Chondrocyte (in vitro differentiated cells): ENCODE measurements around the gene PCDHGB4. TPM values are rescaled to one million over a fixed set of nuclear protein-coding genes. Genes with fewer than 3 reads are reported as not detected.

Experiments
- DNase-seq: peaks from one replicate; pipeline ENCODE4 v3.0.0; 2021; ENCODE audit warnings: mixed read lengths, low spot score
- H3K27ac Mint-ChIP-seq: one replicate; pipeline ENCODE4 v1.8.0; 2021; ENCODE audit warnings: mild to moderate bottlenecking, moderate library complexity, mixed read lengths; ENCODE audit not compliant: unreplicated experiment
- H3K27me3 Mint-ChIP-seq: 2 replicates; pipeline ENCODE4 v1.8.0; 2021; ENCODE audit warnings: low read depth, mixed read lengths
- H3K36me3 Mint-ChIP-seq: 2 replicates; pipeline ENCODE4 v1.8.0; 2021; ENCODE audit warnings: low read depth, mixed read lengths
- H3K4me1 Mint-ChIP-seq: 2 replicates; pipeline ENCODE4 v1.8.0; 2021; ENCODE audit warnings: low read depth, mild to moderate bottlenecking, mixed read lengths
- H3K4me3 Mint-ChIP-seq: one replicate; pipeline ENCODE4 v1.8.0; 2021; ENCODE audit warnings: mild to moderate bottlenecking, moderate library complexity, mixed read lengths; ENCODE audit not compliant: unreplicated experiment
- H3K9me3 Mint-ChIP-seq: 2 replicates; pipeline ENCODE4 v1.8.0; 2021; ENCODE audit warnings: low read depth, mixed read lengths
- CTCF ChIP-seq: fragments of 200-600 bp; sonication (generic); IDR thresholded peaks from 2 replicates; pipeline ENCODE4 v1.5.0; 2021; ENCODE audit warnings: antibody characterized with exemption, mild to moderate bottlenecking, moderate library complexity
- total RNA-seq: library from RNA; stranded (reverse); gene quantifications from 3 replicates; pipeline ENCODE4 v1.2.1, GENCODE V29; 2021

PCDHGB4 gene
- total RNA-seq, 1 donor from 2014 or later, result 14.2 TPM

- no peak for DNase-seq
- Mint-ChIP-seq H3K27ac (no peak overlapping the region), H3K4me3 (no peak overlapping the region), H3K4me1 (peaks cover 4% of the 10 kb centered on the region), H3K27me3 (no peaks in the 10 kb centered on the region), H3K9me3 (peaks cover 16% of the 10 kb centered on the region), H3K36me3 (peaks cover 11% of the 10 kb centered on the region)
- no peak for TF ChIP-seq CTCF
These were observed 52.1 kb downstream of the PCDHGB4 start for GRCh38 chr5:141439411-141440141.

Other genes starting within 250 kb of the PCDHGB4 start
- gene PCDHB6, start 237.6 kb upstream of the PCDHGB4 start, total RNA-seq, result 1.2 to 3.1 TPM (median 1.2 TPM) in 3 replicates
- gene PCDHB7, start 215.1 kb upstream of the PCDHGB4 start, total RNA-seq, result 1.1 to 2.5 TPM (median 1.2 TPM) in 3 replicates
- gene PCDHB8, start 209.9 kb upstream of the PCDHGB4 start, total RNA-seq, result 1.1 to 3.1 TPM (median 1.7 TPM) in 3 replicates
- 4.3 to 6.1 TPM (median 5.9 TPM) in 3 replicates for gene PCDHB16, start 205.3 kb upstream of the PCDHGB4 start, total RNA-seq
- 3.1 to 4.8 TPM (median 3.7 TPM) in 3 replicates for gene PCDHB9, start 200.5 kb upstream of the PCDHGB4 start, total RNA-seq
- gene PCDHB10, start 195.3 kb upstream of the PCDHGB4 start, total RNA-seq, result 3.8 to 5.3 TPM (median 4.3 TPM) in 3 replicates
- gene PCDHB11, start 188.1 kb upstream of the PCDHGB4 start, total RNA-seq, result 0.90 to 2.4 TPM (median 1.3 TPM) in 3 replicates
- 1.5 to 2.4 TPM (median 1.7 TPM) in 3 replicates for gene PCDHB12, start 179.0 kb upstream of the PCDHGB4 start, total RNA-seq
- 2.4 to 2.9 TPM (median 2.9 TPM) in 3 replicates for gene PCDHB13, start 173.8 kb upstream of the PCDHGB4 start, total RNA-seq
- gene PCDHB14, start 164.4 kb upstream of the PCDHGB4 start, total RNA-seq, result 2.7 to 4.9 TPM (median 4.0 TPM) in 3 replicates
- gene PCDHB15, start 142.3 kb upstream of the PCDHGB4 start, total RNA-seq, result 1.7 to 4.3 TPM (median 1.9 TPM) in 3 replicates
- 0.15 to 0.48 TPM (median 0.41 TPM) in 3 replicates for gene SLC25A2, start 83.6 kb upstream of the PCDHGB4 start, total RNA-seq
- 66.4 to 73.3 TPM (median 69.7 TPM) in 3 replicates for gene TAF7, start 66.9 kb upstream of the PCDHGB4 start, total RNA-seq
- 0.10 to 0.23 TPM (median 0.15 TPM) in 3 replicates for gene PCDHGA1, start 57.2 kb upstream of the PCDHGB4 start, total RNA-seq
- 0.19 to 0.30 TPM (median 0.23 TPM) in 3 replicates for gene PCDHGA2, start 48.9 kb upstream of the PCDHGB4 start, total RNA-seq
- gene PCDHGA3, start 43.9 kb upstream of the PCDHGB4 start, total RNA-seq, result 0.12 to 0.51 TPM (median 0.28 TPM) in 3 replicates
- 2.4 to 2.7 TPM (median 2.7 TPM) in 3 replicates for gene PCDHGB1, start 37.6 kb upstream of the PCDHGB4 start, total RNA-seq
- 0.72 to 1.4 TPM (median 0.94 TPM) in 3 replicates for gene PCDHGA4, start 32.7 kb upstream of the PCDHGB4 start, total RNA-seq
- gene PCDHGB2, start 27.7 kb upstream of the PCDHGB4 start, total RNA-seq, result 0.95 to 1.8 TPM (median 1.0 TPM) in 3 replicates
- gene PCDHGA5, start 23.5 kb upstream of the PCDHGB4 start, total RNA-seq, result 0.15 to 0.48 TPM (median 0.27 TPM) in 3 replicates
- gene PCDHGB3, start 17.5 kb upstream of the PCDHGB4 start, total RNA-seq, result 0.21 to 0.36 TPM (median 0.30 TPM) in 3 replicates
- gene PCDHGA6, start 13.8 kb upstream of the PCDHGB4 start, total RNA-seq, result 0.38 to 0.65 TPM (median 0.45 TPM) in 3 replicates
- gene PCDHGA7, start 5.0 kb upstream of the PCDHGB4 start, total RNA-seq, result 0.17 to 0.31 TPM (median 0.28 TPM) in 3 replicates
- gene PCDHGA8, start 4.9 kb downstream of the PCDHGB4 start, total RNA-seq, result 0.47 to 0.59 TPM (median 0.51 TPM) in 3 replicates
- 1.0 to 1.6 TPM (median 1.1 TPM) in 3 replicates for gene PCDHGB5, start 10.2 kb downstream of the PCDHGB4 start, total RNA-seq
- 0.97 to 3.6 TPM (median 1.4 TPM) in 3 replicates for gene PCDHGA9, start 15.1 kb downstream of the PCDHGB4 start, total RNA-seq
- gene PCDHGB6, start 20.3 kb downstream of the PCDHGB4 start, total RNA-seq, result 52.4 to 64.2 TPM (median 56.8 TPM) in 3 replicates
- 14.9 to 17.4 TPM (median 15.8 TPM) in 3 replicates for gene PCDHGA10, start 25.3 kb downstream of the PCDHGB4 start, total RNA-seq
- 3.5 to 5.4 TPM (median 4.3 TPM) in 3 replicates for gene PCDHGB7, start 30.0 kb downstream of the PCDHGB4 start, total RNA-seq
- 1.3 to 2.4 TPM (median 1.4 TPM) in 3 replicates for gene PCDHGA11, start 33.4 kb downstream of the PCDHGB4 start, total RNA-seq
- 0.64 to 2.2 TPM (median 0.75 TPM) in 3 replicates for gene PCDHGA12, start 42.8 kb downstream of the PCDHGB4 start, total RNA-seq
- gene PCDHGC3, start 88.3 kb downstream of the PCDHGB4 start, total RNA-seq, result 68.9 to 91.8 TPM (median 90.8 TPM) in 3 replicates
- gene PCDHGC4, start 97.3 kb downstream of the PCDHGB4 start, total RNA-seq, result 0.72 to 1.8 TPM (median 1.1 TPM) in 3 replicates
- gene PCDHGC5, start 101.4 kb downstream of the PCDHGB4 start, total RNA-seq, result 1.7 to 3.6 TPM (median 2.0 TPM) in 3 replicates
- gene DIAPH1, start 231.3 kb downstream of the PCDHGB4 start, total RNA-seq, result 44.1 to 56.2 TPM (median 44.9 TPM) in 3 replicates
- 46.5 to 55.4 TPM (median 47.8 TPM) in 3 replicates for gene HDAC3, start 249.2 kb downstream of the PCDHGB4 start, total RNA-seq
- 2.9 to 6.1 TPM (median 5.2 TPM) in 3 replicates for gene RELL2, start 249.3 kb downstream of the PCDHGB4 start, total RNA-seq